Measurements from ENCODE around the gene C16orf92. TPM values are rescaled to one million over a fixed set of nuclear protein-coding genes. Genes with fewer than 3 reads are reported as not detected.

The C16orf92 gene
- total RNA-seq, 1 donor from 2014 or later, result not detected

DNA sequence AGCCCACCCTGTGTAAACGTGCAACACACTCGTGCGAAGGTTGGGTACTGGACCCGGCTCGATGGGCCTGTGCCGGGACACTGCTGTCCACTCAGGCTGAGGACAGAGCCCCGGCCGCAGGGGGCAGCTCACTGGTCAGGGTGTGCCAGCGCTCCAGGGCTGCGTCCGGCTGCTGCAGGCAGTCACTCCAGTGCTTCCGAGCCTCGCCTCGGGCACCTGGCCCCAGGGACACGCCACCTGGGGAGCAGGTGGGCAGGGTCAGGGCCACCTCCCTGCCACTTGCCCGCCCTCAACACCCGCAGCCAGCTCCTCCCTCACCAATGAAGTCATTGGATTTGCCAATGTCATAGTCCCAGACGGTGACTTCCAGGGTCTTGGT, 16.9 kb upstream of the C16orf92 start:
- DNase-seq (no peak), ATAC-seq (no peak)
- Histone ChIP-seq H3K4me1 (peaks cover 15% of the 10 kb centered on the region), H3K27ac (no peak overlapping the region), H3K27me3 (ENCODE audit: low read depth) (peaks cover 25% of the 10 kb centered on the region), H3K36me3 (peaks cover 12% of the 10 kb centered on the region), H3K4me3 (no peak overlapping the region), H3K9me3 (no peaks in the 10 kb centered on the region)
- TF ChIP-seq, protein P1, sequence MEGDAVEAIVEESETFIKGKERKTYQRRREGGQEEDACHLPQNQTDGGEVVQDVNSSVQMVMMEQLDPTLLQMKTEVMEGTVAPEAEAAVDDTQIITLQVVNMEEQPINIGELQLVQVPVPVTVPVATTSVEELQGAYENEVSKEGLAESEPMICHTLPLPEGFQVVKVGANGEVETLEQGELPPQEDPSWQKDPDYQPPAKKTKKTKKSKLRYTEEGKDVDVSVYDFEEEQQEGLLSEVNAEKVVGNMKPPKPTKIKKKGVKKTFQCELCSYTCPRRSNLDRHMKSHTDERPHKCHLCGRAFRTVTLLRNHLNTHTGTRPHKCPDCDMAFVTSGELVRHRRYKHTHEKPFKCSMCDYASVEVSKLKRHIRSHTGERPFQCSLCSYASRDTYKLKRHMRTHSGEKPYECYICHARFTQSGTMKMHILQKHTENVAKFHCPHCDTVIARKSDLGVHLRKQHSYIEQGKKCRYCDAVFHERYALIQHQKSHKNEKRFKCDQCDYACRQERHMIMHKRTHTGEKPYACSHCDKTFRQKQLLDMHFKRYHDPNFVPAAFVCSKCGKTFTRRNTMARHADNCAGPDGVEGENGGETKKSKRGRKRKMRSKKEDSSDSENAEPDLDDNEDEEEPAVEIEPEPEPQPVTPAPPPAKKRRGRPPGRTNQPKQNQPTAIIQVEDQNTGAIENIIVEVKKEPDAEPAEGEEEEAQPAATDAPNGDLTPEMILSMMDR (IDR thresholded peaks at IDR 0.05), result no peak
- intact Hi-C loops (cut with DNase I), result no loop called here

DNA sequence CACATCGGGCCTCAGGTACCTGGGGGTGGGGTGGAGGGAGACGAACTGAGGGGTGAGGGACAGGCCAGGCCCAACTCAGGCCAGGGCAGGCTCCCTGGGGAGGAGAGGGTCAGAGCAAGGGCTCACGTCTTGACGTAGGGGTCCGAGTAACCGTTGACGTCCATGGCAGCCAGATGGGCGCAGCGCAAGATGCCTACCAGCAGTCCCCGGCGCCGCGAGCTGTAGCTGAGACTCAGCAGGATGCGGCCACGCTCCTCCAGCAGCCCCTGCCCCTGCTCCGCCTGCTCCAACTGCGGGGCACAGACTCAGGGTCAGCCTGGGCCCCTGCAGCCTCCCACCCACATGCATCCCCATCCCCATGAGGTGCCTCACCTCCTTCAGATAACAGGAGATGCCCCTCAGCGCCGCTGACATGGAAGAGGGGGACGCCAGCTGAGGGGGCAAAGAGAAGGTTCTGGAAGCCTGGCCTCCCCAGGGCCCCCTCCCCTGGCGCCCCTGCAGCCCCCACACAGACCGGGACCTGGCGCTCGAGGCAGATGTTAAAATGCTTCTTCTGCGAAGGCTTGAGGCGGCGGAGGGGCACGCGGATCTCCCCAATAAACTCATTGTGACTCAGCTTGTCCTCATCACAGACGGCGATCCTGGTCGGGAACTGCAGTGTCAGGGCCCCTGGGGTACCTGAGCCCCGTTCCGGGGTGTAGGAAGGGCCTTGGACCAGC, 16.2 kb upstream of the C16orf92 start:
- peaks cover 21% of the 10 kb centered on the region for H3K4me1 ChIP-seq
- H3K27ac ChIP-seq, result no peak overlapping the region
- intact Hi-C loops (cut with DNase I), result no loop called here
- ATAC-seq (no peak), DNase-seq (no peak)
- H3K27me3 ChIP-seq (ENCODE audit: low read depth), result peaks cover 33% of the 10 kb centered on the region
- H3K4me3 ChIP-seq, result no peak overlapping the region
- peaks cover 10% of the 10 kb centered on the region for H3K36me3 ChIP-seq
- H3K9me3 ChIP-seq, result no peaks in the 10 kb centered on the region
- TF ChIP-seq, protein P1 (IDR thresholded peaks at IDR 0.05), result no peak

DNA sequence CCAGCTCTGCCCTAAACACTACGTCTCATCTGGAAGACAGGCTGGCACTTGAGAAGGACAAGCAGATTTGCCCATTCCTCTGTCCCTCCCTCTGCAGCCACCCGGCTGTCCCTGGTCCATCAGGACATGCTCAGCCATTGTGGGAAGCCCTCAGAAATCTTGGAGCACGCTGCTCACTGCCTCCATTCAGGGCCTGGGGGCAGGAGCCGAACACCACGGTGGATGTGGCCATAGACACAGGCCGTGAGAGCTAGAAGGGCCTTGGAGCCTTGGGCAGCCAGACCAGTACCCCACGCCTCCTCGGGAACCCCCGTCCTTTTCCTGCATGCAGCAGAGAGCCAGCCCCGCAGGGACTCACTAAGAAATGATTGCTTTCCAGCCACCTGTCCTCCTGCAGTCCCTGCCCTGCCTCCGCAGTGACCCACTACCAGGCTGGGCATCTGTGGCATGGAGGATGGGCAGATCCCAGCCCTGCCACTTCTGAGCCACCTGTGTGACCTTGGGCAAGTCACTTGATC, 15.6 kb upstream of the C16orf92 start:
- Histone ChIP-seq H3K27me3 (ENCODE audit: low read depth) (peaks cover 38% of the 10 kb centered on the region), H3K27ac (no peak overlapping the region), H3K4me3 (no peak overlapping the region), H3K9me3 (no peaks in the 10 kb centered on the region), H3K36me3 (peaks cover 6% of the 10 kb centered on the region), H3K4me1 (peaks cover 21% of the 10 kb centered on the region)
- TF ChIP-seq, protein P1 (IDR thresholded peaks at IDR 0.05), result no peak
- ATAC-seq, result no peak
- intact Hi-C loops (cut with DNase I), result no loop called here
- DNase-seq, result no peak

DNA sequence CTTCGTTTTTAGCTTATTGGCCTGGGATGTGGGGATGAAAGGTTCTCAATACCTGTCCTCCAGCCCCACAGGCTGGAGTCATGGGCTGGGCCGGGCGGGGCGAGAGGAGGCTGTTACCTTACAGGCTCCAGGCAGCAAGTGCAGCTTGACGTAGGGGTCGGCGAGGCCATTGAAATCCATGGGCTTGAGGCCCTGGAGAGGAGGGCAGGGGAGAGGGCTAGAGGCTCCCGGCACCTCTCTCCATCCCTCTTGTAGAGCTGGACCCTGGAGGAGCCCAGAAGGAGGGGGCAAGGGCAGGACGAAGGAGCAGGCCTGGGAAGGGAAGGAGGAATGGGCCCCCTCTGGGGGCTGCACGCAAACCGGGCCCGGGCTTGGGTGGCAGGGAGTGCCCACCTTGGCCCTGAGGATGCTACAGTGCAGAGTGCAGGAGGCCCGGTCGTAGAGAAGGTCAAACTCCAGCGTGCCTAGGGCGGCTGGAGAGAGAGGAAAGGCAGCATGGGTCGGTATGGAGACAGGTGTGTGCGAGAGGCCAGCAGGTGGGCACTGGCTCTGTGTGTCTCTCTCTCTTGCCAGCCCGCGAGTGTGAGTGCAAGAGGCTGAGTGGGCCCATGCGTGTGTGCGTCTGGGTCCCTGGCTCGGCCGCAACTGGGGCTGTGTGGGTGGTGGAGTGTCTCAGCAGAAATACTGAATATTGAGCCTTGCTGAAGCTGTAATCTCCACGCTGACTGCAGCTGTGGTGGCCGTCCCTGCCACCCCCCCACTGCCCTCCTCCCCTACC, 13.7 kb upstream of the C16orf92 start:
- Histone ChIP-seq H3K9me3 (no peaks in the 10 kb centered on the region), H3K4me1 (peaks cover 21% of the 10 kb centered on the region), H3K27me3 (ENCODE audit: low read depth) (peaks cover 38% of the 10 kb centered on the region), H3K36me3 (no peaks in the 10 kb centered on the region), H3K4me3 (no peak overlapping the region), H3K27ac (no peak overlapping the region)
- ATAC-seq (no peak), DNase-seq (no peak)
- TF ChIP-seq, protein P1 (IDR thresholded peaks at IDR 0.05), result no peak
- intact Hi-C loops (cut with DNase I), result no loop called here

DNA sequence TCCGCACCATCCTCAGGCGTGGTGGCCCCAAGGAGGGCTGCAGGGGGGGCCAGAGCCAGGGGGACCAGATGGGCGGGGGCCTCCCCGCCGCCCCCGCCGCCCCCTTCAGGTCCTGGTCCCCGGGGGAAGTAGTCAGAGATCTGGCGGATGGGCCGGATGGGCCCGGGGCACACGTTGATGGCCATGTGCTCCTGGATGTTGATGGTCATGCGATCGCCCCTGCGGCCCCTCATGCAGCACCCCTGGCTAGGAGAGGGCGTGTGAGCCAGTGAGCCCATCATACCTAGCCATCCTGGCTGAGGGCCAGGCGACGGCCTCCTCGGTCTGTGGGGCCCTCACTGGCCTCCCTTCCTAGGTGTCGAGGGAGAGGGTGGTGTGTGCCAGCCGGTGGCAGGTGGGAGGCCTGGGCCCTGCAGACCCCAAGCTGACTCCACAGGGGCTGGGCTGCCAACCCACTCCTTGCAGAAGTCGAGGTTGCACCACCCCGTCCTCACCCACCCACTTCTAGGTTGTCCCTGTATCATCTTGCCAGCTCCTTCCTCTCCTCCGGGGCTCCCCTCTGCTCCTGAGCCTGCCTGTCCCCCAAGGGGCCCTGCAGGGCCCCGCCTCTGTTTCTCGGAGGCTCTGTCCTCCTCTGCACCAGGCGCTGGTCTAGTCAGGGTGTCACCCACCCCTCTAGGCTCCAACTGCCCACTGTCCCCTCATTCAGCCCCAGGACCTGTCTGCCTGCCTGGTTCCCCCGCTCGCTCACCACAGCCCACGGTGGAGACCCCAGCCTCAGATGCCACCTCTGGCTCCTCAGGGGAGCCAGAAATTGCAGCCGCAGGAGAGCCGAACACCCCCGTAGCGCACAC, 12.8 kb upstream of the C16orf92 start:
- TF ChIP-seq, protein P1 (IDR thresholded peaks at IDR 0.05), result no peak
- no peaks in the 10 kb centered on the region for H3K9me3 ChIP-seq
- no peak overlapping the region for H3K27ac ChIP-seq
- DNase-seq (no peak), ATAC-seq (peak in 1 of 2 donors; percentile 2)
- no peaks in the 10 kb centered on the region for H3K36me3 ChIP-seq
- H3K27me3 ChIP-seq (ENCODE audit: low read depth), result peaks cover 38% of the 10 kb centered on the region
- peak overlapping the region; percentile 50 for H3K4me3 ChIP-seq
- H3K4me1 ChIP-seq, result peaks cover 16% of the 10 kb centered on the region
- intact Hi-C loops (cut with DNase I), result no loop called here

Data from lower lobe of right lung (tissue), 2 donors.